K562 (cell line): ENCODE measurements around the gene MPV17L2.

Experiments used
- CTBP1 ChIP-seq: fragments of 450-650 bp; IDR thresholded peaks from 2 replicates; pipeline ENCODE4 v1.6.1; 2016; ENCODE audit warnings: borderline replicate concordance
- NR2C2 ChIP-seq, 2 experiments: fragments of 200-800 bp in 1 of 2; sonication (Bioruptor generic) in 1 of 2; sonication (generic) in 1 of 2; formaldehyde crosslinking in 1 of 2; IDR thresholded peaks; 2 replicates each; pipeline versions ENCODE4 v1.6.1 to v1.8.0; 2016 to 2022; ENCODE audit warnings: mild to moderate bottlenecking in 1 of 2, missing compliant biosample characterization in 1 of 2, missing genetic modification characterization in 1 of 2, missing genetic modification reagents in 1 of 2
- ZNF282 ChIP-seq: sonication (generic); formaldehyde crosslinking; IDR thresholded peaks from 2 replicates; pipeline ENCODE4 v1.8.1; 2023; ENCODE audit warnings: missing genetic modification reagents

DNA sequence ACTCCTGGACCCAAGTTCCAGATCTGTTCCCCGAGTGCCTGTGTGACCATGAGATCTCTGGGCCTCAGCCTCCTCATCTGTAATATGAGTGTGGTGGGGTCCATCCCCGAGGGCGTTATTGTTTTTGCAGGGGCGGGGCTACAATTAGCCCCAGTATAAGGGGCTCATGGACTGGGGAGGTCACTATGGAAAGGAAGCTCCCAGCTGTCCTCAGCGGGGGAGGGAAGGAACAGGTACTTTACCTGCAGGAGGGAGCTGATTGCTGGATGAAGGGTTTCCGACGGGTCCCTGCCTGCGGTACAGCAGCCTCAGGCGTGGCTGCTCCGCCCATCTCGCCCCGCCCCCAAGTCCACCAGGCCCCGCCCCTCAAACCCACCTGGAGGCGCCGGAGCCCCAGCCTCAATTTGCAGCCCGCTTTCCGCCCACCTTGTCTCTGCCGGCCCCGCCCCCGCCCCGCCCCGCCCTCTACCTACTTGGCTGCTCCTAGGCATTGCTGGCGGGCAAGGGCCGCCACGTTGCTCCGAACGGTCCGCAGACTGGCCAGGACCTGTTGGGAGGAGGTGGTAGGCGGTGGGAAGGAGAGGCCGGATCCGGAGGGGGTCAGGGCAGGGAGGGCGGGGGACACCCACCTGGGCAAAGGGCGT, 27.7 kb downstream of the MPV17L2 start:
- TF ChIP-seq CTBP1 (no peak), ZNF282 (CRISPR knock-in tag) (no peak), NR2C2 (CRISPR knock-in tag; IDR thresholded peaks at IDR 0.05) (no peak), NR2C2 (tag; IDR thresholded peaks at IDR 0.05) (no peak)
